IPS-18a (cell line): ENCODE data around the gene NLGN1.

Source experiments
- H3K27ac ChIP-seq: one replicate; pipeline ENCODE4 v1.5.1; 2013; ENCODE audit warnings: low read length
- H3K27me3 ChIP-seq: one replicate; pipeline ENCODE4 v1.6.1; 2013; ENCODE audit warnings: mild to moderate bottlenecking, low read length; ENCODE audit not compliant: control insufficient read depth, insufficient read depth
- H3K36me3 ChIP-seq: one replicate; pipeline ENCODE4 v1.6.1; 2013; ENCODE audit warnings: low read depth, low read length; ENCODE audit not compliant: control insufficient read depth
- H3K4me1 ChIP-seq: one replicate; pipeline ENCODE4 v1.6.1; 2013; ENCODE audit warnings: low read depth, low read length; ENCODE audit not compliant: control insufficient read depth
- H3K4me3 ChIP-seq: one replicate; pipeline ENCODE4 v1.5.1; 2013; ENCODE audit warnings: low read length
- H3K9ac ChIP-seq: one replicate; pipeline ENCODE4 v1.6.1; 2013; ENCODE audit warnings: mild to moderate bottlenecking, low read length, moderate library complexity
- H3K9me3 ChIP-seq: one replicate; pipeline ENCODE4 v1.6.1; 2013; ENCODE audit warnings: low read depth, low read length; ENCODE audit not compliant: control insufficient read depth

Gene NLGN1

DNA sequence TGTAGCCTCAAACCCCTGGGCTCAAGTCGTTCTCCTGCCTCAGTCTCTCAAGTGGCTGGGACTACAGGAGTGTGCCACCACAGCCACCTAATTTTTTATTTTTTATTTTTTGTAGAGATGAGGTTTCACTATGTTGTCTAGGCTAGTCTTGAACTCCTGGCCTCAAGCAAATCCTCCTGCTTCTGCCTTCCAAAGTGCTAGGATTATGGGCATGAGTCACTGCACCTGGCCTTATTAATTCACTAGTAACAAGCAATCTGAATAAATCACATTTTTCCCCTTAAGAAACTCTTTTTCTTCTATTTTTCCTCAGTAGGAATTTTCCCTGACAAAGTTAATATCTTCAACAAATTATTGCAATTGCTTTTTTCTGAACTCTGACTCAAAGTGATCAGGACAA, 336.9 kb downstream of the NLGN1 start:
- Histone ChIP-seq H3K4me3 (no peak overlapping the region), H3K4me1 (peaks cover 8% of the 10 kb centered on the region), H3K9me3 (no peaks in the 10 kb centered on the region), H3K36me3 (no peaks in the 10 kb centered on the region), H3K27me3 (no peaks in the 10 kb centered on the region), H3K9ac (no peak overlapping the region), H3K27ac (no peak overlapping the region)

DNA sequence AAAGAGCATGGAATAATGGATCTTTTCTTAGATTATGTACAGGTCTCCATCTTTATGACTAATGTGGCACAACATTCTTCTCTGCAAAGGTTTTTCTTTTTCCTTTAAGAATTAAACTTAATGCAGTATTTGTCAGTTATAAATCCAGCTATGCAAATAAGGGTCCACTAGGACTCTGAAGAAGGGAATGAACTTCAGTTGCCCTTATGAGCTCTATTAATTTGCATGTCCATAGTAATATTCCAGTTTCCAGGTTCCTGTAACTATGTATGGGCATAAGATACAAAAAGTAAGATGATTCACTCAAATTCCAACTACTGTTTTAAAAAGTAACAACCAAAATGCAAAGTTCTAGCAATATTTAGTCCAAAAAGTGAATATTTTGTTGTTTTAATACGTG, 337.4 kb downstream of the NLGN1 start:
- peaks cover 12% of the 10 kb centered on the region for H3K4me1 ChIP-seq
- no peaks in the 10 kb centered on the region for H3K36me3 ChIP-seq
- H3K27ac ChIP-seq = no peak overlapping the region
- H3K4me3 ChIP-seq = no peak overlapping the region
- H3K9ac ChIP-seq = no peak overlapping the region
- no peaks in the 10 kb centered on the region for H3K9me3 ChIP-seq
- H3K27me3 ChIP-seq = no peaks in the 10 kb centered on the region

DNA sequence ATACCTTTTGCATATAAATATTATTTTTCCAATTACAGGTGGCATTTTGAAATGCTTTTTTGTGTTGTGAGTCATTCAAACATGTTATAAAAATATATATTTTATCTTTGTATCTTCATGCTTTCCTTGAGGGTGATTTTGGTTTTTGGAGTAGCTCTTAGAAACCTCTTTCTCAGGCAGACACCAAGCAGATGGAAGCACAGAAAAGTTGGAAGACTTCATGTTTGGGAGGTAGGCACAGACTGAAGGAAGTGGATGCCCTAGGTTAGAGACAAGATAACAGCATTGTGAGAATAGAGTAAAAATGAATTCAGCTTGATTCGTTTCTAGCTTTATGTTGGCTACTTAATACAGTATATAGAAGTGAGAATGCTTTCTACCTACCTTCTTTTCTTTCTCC, 338.3 kb downstream of the NLGN1 start:
- no peaks in the 10 kb centered on the region for H3K9me3 ChIP-seq

DNA sequence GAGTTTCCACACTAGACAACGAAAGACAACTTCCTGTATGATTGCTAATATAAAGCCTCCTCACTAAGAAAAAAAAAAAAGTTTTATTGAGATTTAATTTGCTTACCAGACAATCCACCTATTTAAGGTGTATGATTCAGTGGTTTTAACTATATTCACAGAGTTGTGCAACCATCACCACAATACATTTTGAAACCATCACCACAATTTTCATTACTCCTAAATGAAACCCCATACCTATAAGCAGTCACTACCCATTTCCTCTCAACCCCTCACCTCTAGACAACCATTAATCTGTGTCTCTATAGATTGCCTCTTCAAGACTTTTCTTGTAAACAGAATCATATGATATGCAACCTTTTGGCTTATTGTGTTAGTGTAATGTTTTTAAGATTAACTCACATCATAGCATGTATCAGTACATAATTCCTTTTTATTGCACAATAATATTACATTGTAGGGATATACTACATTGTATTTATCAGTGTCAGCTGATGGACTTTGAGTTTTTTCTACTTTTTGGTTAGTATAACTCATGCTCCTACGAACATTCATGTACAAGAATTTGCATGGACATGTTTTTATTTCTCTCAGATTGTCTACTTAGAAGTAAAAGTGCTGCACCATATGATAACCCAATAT, 339.7 kb downstream of the NLGN1 start:
- Histone ChIP-seq H3K9ac (no peak overlapping the region), H3K27ac (no peak overlapping the region), H3K4me3 (no peak overlapping the region), H3K27me3 (no peaks in the 10 kb centered on the region), H3K9me3 (no peaks in the 10 kb centered on the region), H3K4me1 (peaks cover 13% of the 10 kb centered on the region), H3K36me3 (no peaks in the 10 kb centered on the region)

More for the DNA sequence above, 338.3 kb downstream of the NLGN1 start:
- no peaks in the 10 kb centered on the region for H3K36me3 ChIP-seq
- no peaks in the 10 kb centered on the region for H3K27me3 ChIP-seq
- H3K27ac ChIP-seq = no peak overlapping the region
- no peak overlapping the region for H3K4me3 ChIP-seq
- H3K4me1 ChIP-seq = peaks cover 13% of the 10 kb centered on the region
- H3K9ac ChIP-seq = no peak overlapping the region

DNA sequence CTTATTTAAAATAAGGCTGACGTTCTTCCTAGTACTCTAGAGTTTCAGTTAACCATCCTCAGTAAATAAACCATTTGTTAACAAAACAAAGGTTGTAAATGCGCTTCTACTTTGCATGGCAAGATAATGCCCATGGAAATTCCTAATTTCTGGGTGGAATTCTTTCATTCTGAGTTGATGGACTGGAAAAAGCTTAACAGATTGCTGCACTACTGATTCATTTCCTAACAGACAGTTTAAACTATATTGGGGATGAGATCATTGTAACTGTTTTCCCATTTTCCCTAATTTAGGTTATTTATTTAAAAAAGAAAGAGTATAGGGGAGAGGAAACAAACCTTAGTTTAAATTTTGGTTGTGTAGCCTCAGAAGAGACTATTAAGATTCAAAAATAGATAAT, 342.2 kb downstream of the NLGN1 start:
- Histone ChIP-seq H3K9ac (no peak overlapping the region), H3K4me1 (peaks cover 13% of the 10 kb centered on the region), H3K4me3 (no peak overlapping the region), H3K9me3 (no peaks in the 10 kb centered on the region), H3K27ac (no peak overlapping the region), H3K27me3 (no peaks in the 10 kb centered on the region), H3K36me3 (no peaks in the 10 kb centered on the region)

DNA sequence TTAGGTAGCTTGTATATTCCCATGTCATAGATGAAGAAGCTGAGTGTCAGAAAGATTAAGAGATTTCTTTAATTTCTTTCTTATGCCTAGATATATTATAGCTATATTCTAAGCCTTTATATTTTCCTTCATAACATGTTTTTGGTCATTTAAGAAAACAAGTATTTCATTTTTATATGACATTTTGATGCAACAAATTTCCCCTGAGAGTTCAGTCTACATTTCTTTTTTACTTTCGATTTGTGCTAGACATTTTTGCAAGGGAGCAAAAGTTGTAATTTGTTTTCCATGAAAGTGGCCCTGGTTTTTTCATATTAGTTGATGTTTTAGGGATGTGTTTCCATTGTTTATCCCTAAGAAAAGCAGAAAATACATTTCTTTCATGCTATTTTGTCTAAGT, 344.9 kb downstream of the NLGN1 start:
- no peaks in the 10 kb centered on the region for H3K9me3 ChIP-seq
- H3K9ac ChIP-seq = no peak overlapping the region
- peaks cover 13% of the 10 kb centered on the region for H3K4me1 ChIP-seq
- H3K36me3 ChIP-seq = no peaks in the 10 kb centered on the region
- H3K27me3 ChIP-seq = no peaks in the 10 kb centered on the region
- H3K4me3 ChIP-seq = no peak overlapping the region
- no peak overlapping the region for H3K27ac ChIP-seq

DNA sequence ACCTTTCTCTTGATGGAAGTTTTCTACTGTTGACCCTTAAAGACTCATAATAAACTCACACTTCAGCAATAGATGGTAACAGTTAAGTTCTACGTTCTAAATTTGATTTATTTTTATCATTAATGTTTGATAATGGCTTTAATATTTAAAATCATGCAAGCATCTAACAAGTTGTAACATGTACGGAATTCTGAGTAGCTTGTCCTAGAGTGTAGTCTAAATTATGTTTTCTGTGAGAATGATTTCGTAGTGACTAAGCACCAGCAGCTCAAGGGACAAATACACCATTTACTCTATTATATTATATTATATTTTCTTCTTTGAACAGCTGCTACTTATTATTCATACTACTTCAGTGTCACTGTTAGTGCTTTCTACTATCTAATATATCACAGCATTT, 345.6 kb downstream of the NLGN1 start:
- Histone ChIP-seq H3K4me1 (peaks cover 13% of the 10 kb centered on the region), H3K9me3 (no peaks in the 10 kb centered on the region), H3K4me3 (no peak overlapping the region), H3K27me3 (no peaks in the 10 kb centered on the region), H3K36me3 (no peaks in the 10 kb centered on the region), H3K9ac (no peak overlapping the region), H3K27ac (no peak overlapping the region)

DNA sequence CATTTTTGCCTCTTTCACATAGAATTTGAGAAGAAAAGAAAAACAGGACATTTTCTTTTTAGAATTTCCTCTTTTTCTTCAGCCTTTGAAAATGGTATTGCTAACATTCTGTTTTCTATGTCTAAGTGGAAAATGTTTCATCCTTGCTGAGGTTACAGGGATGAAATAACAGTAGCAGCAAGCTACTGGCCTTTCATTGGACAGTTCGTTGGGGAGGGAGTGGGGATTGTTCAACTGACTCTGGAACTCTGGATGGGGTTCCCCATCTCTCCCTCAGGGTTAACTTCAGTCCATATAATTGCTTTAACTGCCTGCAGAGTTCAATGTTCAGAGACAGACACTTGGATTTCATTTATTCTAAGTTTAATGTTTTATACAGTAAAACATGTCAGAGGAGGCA, 346.0 kb downstream of the NLGN1 start:
- H3K27ac ChIP-seq = no peak overlapping the region
- no peaks in the 10 kb centered on the region for H3K27me3 ChIP-seq
- H3K9ac ChIP-seq = no peak overlapping the region
- no peaks in the 10 kb centered on the region for H3K9me3 ChIP-seq
- H3K4me3 ChIP-seq = no peak overlapping the region
- no peaks in the 10 kb centered on the region for H3K36me3 ChIP-seq
- peaks cover 13% of the 10 kb centered on the region for H3K4me1 ChIP-seq

DNA sequence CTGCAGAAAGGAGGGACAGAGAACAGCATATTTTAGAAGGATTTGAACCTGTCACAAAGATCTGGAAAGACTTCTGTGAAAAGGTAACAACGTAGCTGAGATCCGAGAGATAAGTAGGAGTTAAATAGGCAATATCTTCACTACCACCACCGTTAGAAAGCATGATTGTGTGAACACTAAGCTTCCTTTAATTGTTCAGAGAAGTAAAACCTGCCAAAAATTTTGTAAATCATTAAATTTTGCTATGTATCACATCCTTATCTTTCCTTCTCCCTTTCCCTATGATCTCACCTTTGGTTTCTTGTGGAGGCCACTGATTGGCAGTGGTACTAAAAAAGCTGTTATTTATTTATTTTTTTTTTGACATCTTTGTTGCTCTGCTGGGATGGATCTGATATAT, 346.9 kb downstream of the NLGN1 start:
- Histone ChIP-seq H3K4me3 (no peak overlapping the region), H3K36me3 (no peaks in the 10 kb centered on the region), H3K9ac (no peak overlapping the region), H3K27ac (no peak overlapping the region), H3K9me3 (no peaks in the 10 kb centered on the region), H3K27me3 (no peaks in the 10 kb centered on the region), H3K4me1 (peaks cover 5% of the 10 kb centered on the region)

DNA sequence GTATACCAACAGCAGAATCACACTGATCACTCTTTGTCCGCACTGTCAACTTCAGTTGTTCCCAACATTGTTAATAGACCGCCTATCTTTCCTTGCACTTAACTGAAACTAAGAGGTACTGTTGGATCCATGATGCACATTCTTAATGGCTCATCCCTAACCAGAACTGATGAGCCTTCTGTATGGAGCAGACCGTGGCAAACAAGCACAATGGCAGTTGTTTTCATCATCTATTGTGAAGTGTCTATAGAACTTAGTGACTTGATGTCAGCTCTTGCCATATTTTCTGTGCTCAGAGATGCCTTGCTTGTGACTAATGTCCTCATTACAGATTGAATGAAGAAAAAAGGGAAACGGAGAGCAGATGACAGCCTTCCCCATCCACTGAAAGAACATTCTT, 347.4 kb downstream of the NLGN1 start:
- Histone ChIP-seq H3K4me3 (no peak overlapping the region), H3K27me3 (no peaks in the 10 kb centered on the region), H3K9me3 (no peaks in the 10 kb centered on the region), H3K9ac (no peak overlapping the region), H3K36me3 (no peaks in the 10 kb centered on the region), H3K4me1 (peaks cover under 1% of the 10 kb centered on the region), H3K27ac (no peak overlapping the region)

DNA sequence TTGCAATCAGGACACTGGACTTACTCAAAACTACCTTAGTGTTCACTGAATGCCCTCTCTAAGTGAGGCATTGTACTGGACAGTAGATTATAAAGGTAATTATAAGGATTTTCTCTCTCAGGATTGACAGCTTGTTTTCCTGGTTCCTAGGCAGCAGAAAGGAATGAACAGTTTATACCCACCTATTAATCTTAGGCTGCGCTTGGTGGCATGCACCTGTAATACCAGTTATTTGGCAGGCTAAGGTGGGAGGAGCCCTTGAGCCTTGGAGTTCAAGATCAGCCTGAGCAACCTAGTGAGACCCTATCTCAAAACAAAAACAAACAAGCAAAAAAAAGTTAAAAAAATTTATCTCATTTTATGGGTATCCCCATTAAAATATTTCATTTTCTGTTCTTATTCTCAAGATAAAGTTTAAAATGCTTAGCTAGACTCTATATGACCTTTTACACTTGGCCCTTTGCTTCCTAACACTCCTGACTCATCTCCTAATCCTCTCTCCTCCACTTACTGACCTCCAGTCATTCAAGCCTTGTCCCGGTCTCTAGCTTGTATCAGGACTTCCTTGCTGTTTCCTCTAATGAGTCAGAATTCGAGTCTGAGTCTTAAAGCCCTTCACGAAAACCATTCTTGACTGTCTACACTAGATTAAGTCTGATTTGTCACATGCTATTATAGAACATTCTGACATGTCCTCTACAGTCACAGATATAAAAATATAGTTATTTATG, 348.6 kb downstream of the NLGN1 start:
- Histone ChIP-seq H3K4me1 (no peaks in the 10 kb centered on the region), H3K9ac (no peak overlapping the region), H3K27ac (no peak overlapping the region), H3K4me3 (no peak overlapping the region), H3K27me3 (no peaks in the 10 kb centered on the region), H3K9me3 (no peaks in the 10 kb centered on the region), H3K36me3 (no peaks in the 10 kb centered on the region)

DNA sequence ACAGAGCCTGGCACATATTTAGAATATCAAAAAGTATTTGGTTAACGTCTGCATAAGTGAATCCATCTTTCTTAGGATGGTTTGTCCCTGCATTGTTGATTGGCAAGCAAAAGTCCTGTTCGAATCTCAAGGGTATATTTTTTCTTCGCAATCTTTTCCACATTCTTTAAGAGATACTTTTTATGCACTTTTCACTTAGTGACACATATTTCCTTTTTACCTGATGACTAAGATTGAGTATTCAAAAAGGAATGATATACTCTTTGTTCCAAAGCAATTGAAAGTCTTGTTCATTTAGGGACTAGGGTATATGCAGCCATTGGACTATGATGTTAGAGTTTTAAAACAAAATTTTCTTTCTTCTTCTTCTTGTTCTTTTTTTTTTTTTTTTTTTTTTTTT, 349.9 kb downstream of the NLGN1 start:
- H3K9me3 ChIP-seq = no peaks in the 10 kb centered on the region
- H3K27me3 ChIP-seq = no peaks in the 10 kb centered on the region
- no peaks in the 10 kb centered on the region for H3K4me1 ChIP-seq
- H3K4me3 ChIP-seq = no peak overlapping the region
- H3K36me3 ChIP-seq = no peaks in the 10 kb centered on the region
- H3K9ac ChIP-seq = no peak overlapping the region
- no peak overlapping the region for H3K27ac ChIP-seq
